RKO (cell line): ENCODE results near the gene PLXND1.
"Not testable (repeated sequence)": the region's sequence is repeated elsewhere in the genome, so short reads cannot be mapped to it uniquely, and the experiment has no call there.

Source experiments
- DNase-seq: peaks from one replicate; pipeline ENCODE4 v3.0.0-alpha.2; 2016; ENCODE audit warnings: low spot score

PLXND1 gene

DNA sequence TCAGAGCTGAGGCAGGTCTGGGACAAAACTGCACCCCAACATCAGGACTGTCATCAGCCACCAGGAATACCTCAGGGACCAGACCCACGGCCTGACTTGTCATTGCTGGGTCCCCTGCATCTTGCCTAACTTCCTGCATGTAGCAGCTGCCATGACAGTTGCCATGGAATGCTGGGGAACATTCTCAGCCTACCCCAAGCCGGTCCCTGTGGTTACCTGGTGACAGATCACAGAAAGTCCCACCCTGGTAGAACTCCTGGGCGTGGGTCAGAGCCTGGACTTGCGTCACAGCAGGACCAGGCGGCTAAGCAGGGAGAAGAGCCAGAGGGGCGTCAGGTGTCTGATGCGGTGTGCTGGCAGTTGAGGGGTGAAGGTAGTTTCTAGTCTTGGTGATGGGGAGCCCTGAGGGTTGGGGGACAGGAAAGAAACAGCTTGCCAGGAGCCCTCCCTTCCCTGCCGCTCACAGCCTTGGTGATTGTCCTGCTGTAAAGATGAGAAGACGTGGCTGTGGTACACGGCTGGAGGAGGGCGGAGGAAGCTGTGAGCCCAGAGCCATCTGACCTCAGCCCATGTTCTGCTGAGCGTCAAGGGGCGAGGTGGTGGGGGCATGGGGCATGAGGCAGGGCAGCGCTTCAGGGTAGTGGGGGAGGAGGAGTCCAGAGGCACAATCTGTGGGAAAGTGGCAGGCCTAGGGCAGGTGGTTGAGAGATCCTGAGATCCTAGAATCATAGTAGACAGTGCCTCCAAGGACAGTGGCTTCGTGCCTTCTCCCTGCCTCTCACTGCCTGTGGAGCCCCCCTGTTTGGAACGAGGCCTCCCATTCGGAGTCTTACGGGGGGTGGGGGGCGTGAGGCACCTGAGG is 58.1 kb downstream of the PLXND1 start:
- no peak for DNase-seq

DNA sequence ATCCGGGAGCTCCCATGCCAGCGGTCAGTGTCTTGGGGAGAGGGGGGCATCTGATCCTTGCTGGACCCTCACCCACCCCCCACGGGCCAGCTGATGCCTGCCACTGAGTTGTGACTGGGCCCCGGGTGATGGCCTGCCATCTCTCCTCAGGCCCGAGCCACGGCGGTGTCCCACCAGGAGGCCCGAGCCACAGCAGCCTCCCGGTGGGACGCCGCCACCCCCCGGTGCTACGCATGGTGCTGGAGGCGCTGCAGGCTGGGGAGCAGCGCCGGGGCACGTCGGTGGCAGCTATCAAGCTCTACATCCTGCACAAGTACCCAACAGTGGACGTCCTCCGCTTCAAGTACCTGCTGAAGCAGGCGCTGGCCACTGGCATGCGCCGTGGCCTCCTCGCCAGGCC is 59.2 kb downstream of the PLXND1 start:
- DNase-seq = no peak

GRCh38 chr3:129545951-129546350 is 60.5 kb downstream of the PLXND1 start:
- DNase-seq = not testable (repeated sequence)

DNA sequence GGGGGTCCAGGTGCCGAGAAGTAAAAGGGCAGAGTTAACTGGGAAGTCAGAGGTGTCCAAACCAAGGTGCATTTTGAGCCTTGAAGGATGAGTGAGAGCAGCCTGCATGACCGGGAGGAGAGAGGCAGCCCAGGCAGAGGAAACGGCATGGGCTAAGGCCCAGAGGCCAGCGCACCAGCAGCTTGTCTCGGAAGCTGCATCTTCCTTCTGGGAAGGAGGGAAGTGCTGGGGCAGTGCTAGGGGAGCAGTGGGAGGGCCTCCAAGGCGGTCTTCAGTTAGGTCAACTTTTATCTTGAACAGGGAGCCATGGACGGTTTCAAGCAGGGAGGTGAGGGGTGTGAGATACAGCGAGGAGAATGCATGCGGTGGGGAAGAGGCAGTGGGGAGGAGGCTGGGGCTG is 62.5 kb downstream of the PLXND1 start:
- DNase-seq = no peak

- DNase-seq = no peak
These were observed 63.2 kb downstream of the PLXND1 start, which contains the start of gene H1-8 for GRCh38 chr3:129543156-129543790. H1-8 (plus strand) TSS chr3:129543175; CDS start chr3:129543219, 44 bp downstream.

- no peak for DNase-seq
These were observed 63.7 kb downstream of the PLXND1 start for GRCh38 chr3:129542747-129543146.

GRCh38 chr3:129540776-129541516 is 65.5 kb downstream of the PLXND1 start:
- no peak for DNase-seq

GRCh38 chr3:129539206-129539605 is 67.3 kb downstream of the PLXND1 start:
- DNase-seq = no peak

- no peak for DNase-seq
These were observed 69.7 kb downstream of the PLXND1 start for GRCh38 chr3:129536804-129537203.

DNA sequence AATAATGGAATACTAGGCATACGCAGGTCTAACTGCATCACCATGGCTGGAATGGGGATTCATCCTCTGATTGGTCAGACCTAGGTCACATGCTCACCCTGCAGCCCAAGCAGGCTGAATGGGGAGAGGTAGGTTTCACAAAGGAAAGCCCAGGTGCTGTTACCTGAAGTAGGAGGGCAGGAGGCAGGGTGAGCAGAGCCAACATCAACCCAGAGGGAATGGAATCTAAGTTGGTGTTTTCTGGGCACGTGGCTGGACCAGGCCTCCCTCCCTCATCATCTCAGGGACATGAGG is 70.2 kb downstream of the PLXND1 start:
- DNase-seq = no peak

DNA sequence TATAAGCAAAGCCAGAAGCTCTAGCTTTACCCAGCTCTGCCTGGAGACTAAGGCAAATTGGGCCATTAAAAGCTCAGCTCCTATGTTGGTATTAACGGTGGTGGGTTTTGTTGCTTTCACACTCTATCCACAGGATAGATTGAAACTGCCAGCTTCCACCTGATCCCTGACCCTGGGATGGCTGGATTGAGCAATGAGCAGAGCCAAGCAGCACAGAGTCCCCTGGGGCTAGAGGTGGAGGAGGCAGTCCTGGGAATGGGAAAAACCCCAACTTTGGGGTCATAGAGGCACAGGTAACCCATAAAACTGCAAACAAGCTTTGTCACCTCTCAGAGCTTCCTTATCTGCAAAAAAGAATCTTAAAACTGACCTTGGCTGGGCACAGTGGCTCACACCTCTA is 71.4 kb downstream of the PLXND1 start:
- no peak for DNase-seq

DNA sequence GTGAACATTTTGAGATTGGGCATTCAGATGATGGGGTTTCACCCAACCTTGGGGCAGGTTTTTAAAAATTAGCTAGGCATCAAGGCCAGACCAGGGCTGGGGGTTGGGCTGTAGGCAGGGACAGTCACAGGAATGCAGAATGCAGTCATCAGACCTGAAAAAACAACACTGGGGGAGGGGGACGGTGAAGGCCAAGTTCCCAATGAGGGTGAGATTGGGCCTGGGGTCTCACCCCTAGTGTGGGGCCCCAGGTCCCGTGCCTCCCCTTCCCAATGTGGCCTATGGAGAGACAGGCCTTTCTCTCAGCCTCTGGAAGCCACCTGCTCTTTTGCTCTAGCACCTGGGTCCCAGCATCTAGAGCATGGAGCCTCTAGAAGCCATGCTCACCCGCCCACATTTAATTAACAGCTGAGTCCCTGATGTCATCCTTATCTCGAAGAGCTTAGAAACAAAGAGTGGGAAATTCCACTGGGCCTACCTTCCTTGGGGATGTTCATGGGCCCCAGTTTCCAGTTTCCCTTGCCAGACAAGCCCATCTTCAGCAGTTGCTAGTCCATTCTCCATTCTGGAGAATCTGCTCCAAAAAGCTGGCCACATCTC is 71.9 kb downstream of the PLXND1 start:
- no peak for DNase-seq

- no peak for DNase-seq
These were observed 73.1 kb downstream of the PLXND1 start for GRCh38 chr3:129533406-129533805.

GRCh38 chr3:129532261-129532660 is 74.2 kb downstream of the PLXND1 start:
- DNase-seq = no peak

- no peak for DNase-seq
These were observed 74.8 kb downstream of the PLXND1 start for GRCh38 chr3:129531699-129532098.

DNA sequence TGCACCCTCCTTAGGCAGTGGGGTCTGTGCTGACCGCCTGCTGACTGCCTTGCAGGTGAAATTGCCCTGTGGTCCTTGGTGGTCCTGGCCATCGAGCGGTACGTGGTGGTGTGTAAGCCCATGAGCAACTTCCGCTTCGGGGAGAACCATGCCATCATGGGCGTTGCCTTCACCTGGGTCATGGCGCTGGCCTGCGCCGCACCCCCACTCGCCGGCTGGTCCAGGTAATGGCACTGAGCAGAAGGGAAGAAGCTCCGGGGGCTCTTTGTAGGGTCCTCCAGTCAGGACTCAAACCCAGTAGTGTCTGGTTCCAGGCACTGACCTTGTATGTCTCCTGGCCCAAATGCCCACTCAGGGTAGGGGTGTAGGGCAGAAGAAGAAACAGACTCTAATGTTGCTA is 75.7 kb downstream of the PLXND1 start:
- no peak for DNase-seq

DNA sequence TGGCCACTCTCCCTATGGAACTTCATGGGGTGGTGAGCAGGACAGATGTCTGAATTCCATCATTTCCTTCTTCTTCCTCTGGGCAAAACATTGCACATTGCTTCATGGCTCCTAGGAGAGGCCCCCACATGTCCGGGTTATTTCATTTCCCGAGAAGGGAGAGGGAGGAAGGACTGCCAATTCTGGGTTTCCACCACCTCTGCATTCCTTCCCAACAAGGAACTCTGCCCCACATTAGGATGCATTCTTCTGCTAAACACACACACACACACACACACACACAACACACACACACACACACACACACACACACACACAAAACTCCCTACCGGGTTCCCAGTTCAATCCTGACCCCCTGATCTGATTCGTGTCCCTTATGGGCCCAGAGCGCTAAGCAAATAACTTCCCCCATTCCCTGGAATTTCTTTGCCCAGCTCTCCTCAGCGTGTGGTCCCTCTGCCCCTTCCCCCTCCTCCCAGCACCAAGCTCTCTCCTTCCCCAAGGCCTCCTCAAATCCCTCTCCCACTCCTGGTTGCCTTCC is 76.2 kb downstream of the PLXND1 start:
- DNase-seq = no peak

DNA sequence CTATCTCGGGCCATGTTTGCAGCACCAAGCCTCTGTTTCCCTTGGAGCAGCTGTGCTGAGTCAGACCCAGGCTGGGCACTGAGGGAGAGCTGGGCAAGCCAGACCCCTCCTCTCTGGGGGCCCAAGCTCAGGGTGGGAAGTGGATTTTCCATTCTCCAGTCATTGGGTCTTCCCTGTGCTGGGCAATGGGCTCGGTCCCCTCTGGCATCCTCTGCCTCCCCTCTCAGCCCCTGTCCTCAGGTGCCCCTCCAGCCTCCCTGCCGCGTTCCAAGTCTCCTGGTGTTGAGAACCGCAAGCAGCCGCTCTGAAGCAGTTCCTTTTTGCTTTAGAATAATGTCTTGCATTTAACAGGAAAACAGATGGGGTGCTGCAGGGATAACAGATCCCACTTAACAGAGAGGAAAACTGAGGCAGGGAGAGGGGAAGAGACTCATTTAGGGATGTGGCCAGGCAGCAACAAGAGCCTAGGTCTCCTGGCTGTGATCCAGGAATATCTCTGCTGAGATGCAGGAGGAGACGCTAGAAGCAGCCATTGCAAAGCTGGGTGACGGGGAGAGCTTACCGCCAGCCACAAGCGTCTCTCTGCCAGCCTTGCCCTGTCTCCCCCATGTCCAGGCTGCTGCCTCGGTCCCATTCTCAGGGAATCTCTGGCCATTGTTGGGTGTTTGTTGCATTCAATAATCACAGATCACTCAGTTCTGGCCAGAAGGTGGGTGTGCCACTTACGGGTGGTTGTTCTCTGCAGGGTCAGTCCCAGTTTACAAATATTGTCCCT is 76.9 kb downstream of the PLXND1 start:
- DNase-seq = no peak

DNA sequence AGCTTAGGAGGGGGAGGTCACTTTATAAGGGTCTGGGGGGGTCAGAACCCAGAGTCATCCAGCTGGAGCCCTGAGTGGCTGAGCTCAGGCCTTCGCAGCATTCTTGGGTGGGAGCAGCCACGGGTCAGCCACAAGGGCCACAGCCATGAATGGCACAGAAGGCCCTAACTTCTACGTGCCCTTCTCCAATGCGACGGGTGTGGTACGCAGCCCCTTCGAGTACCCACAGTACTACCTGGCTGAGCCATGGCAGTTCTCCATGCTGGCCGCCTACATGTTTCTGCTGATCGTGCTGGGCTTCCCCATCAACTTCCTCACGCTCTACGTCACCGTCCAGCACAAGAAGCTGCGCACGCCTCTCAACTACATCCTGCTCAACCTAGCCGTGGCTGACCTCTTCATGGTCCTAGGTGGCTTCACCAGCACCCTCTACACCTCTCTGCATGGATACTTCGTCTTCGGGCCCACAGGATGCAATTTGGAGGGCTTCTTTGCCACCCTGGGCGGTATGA is 77.8 kb downstream of the PLXND1 start, which contains the start of gene RHO:
Gene RHO, plus strand, starts transcription at position 51 of the 512 bp plus-strand sequence. Its CDS starts 95 bp downstream, at position 146.
- no peak for DNase-seq

- DNase-seq = no peak
These were observed 79.2 kb downstream of the PLXND1 start for GRCh38 chr3:129527262-129527661.
